DMS 273 treated with DMSO at 0.1 percent for 48 hours (cell line): ENCODE data around the gene TCAIM.

Experiments used
- DNase-seq: peaks from one replicate; lab custom pipeline; 2025; lab: John Stamatoyannopoulos, UW

Gene TCAIM

DNA sequence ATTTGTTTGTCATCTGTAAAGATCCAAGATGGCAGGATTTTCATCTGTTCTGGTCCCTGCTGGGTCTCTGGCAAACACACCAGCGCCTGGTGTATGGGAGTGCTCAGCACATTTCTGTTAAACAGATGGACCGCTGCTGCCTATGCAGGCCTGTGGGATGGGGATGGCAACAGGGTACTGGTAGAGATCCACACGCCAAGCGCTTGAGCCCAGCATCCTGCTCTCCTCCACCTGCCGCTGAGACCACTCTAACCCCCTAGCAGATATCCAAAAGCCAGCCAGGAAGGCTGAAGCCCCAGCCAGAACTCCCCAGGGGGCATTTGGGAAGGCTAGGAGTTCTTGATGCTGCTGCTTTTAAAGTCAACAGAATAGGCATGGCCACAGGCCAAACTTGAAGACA, 107.2 kb downstream of the TCAIM start:
- DNase-seq: no peak

DNA sequence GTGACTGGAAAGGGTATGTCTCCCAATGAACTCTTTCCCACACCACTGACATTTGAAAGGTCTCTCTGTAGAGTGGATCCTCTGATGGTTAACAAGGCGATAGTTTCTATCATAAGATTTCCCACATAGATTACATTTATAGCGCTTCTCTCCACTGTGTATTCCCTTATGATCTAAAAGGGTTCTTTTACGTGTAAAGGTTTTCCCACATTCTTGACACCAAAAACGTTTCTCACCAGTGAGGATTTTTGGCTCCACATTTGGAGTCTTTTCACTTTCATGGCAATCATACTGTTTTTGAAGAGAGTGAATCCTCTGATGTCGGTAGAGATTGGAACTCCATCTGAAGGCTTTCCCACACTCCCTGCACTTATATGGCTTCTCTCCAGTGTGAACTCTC, 108.4 kb downstream of the TCAIM start:
- no peak for DNase-seq

- no peak for DNase-seq
Measured at GRCh38 chr3:44451441-44451840, 112.9 kb downstream of the TCAIM start.

- DNase-seq: no peak
Measured at GRCh38 chr3:44454258-44454657, 115.7 kb downstream of the TCAIM start.

DNA sequence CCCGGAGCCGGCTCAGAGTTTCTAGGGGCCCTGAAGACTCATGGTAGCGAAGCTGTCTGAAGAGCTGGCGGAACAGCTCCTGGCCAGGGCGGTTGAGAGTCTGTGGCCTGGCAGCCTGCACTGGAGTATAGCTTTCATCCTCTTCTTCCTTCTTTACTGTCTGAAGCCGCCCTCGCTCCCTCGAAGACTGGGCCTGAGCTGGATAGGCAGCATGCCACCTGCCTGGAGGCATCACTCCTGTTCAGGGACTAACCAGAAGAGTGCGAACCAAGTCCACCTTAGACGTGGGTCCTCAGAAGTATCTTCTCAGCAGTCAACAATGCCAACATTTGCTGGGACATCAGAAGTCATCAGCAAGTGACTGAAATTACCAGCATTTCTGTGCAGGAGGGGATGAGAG, 116.8 kb downstream of the TCAIM start:
- no peak for DNase-seq
